BLaER1 (cell line): ENCODE data around the gene STMP1.

Source experiments
- H3K27ac ChIP-seq: shearing (Covaris generic); formaldehyde crosslinking; 2 replicates; pipeline ENCODE4 v1.8.1; 2022
- H3K27me3 ChIP-seq: shearing (Covaris generic); formaldehyde crosslinking; 2 replicates; pipeline ENCODE4 v1.8.1; 2022
- H3K36me3 ChIP-seq: shearing (Covaris generic); formaldehyde crosslinking; 2 replicates; pipeline ENCODE4 v1.8.1; 2022
- H3K4me1 ChIP-seq: shearing (Covaris generic); formaldehyde crosslinking; 2 replicates; pipeline ENCODE4 v1.8.1; 2022
- H3K4me2 ChIP-seq: shearing (Covaris generic); formaldehyde crosslinking; 2 replicates; pipeline ENCODE4 v1.8.1; 2022
- H3K4me3 ChIP-seq: shearing (Covaris generic); formaldehyde crosslinking; 2 replicates; pipeline ENCODE4 v1.8.1; 2022
- H3K9ac ChIP-seq: shearing (Covaris generic); formaldehyde crosslinking; 2 replicates; pipeline ENCODE4 v1.8.1; 2022
- H3K9me3 ChIP-seq: shearing (Covaris generic); formaldehyde crosslinking; 2 replicates; pipeline ENCODE4 v1.8.1; 2022
- H4K20me1 ChIP-seq: shearing (Covaris generic); formaldehyde crosslinking; 2 replicates; pipeline ENCODE4 v1.8.1; 2022
- Cebpa-rat ChIP-seq: shearing (Covaris generic); IDR thresholded peaks from 2 replicates; pipeline ENCODE4 v1.8.1; 2022

STMP1 gene

DNA sequence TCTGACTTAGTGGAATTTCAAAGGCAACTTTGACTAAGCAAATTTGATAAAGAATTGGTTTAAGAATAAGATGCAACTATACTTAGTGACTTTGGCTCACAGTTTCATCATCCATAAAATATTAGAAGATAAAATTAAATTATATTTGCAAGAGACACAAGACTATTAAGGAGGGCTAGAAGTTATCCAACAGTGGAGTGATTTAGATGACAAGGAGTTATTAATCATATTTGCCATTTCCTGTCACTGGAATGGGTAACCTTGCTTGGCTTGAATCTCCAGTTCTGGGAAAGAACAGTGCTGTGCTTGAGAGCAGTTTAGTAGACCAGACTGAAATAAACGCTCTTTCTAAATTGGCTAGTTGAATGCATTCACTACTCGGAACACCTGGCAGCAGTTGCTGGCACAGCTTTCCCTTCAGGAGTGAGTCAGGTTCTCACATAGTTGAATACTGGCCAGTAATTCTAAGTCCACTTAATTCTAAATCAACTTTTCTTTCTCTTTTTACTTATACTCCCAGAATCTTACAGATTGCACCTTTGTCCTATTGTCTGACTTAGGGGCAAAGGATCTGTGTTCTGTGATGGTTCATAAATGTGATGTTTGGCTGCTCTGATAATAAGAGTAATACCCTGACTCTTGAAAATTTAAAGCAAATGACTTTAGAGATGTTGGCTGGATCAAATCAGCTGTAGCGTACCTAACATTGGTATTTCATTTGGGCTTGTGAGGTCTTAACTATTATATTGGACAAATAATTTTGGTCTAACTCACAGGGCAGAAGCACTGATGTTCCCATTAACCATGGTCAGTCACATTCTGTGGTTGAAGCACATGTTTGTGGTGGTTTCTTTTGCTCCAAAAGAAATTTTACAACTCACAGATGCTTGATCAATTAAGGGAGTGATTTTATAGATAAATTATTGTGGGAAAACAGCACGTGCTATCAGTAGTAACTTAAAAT, 16.6 kb downstream of the STMP1 start:
- Histone ChIP-seq H3K4me2 (no peak overlapping the region), H3K4me3 (no peak overlapping the region), H3K36me3 (peaks cover 58% of the 10 kb centered on the region), H4K20me1 (no peaks in the 10 kb centered on the region; the same call in 1 of the 2 replicates), H3K27me3 (no peaks in the 10 kb centered on the region), H3K9me3 (no peaks in the 10 kb centered on the region), H3K27ac (no peak overlapping the region), H3K4me1 (no peaks in the 10 kb centered on the region), H3K9ac (no peak overlapping the region)
- TF ChIP-seq Cebpa-rat: no peak

DNA sequence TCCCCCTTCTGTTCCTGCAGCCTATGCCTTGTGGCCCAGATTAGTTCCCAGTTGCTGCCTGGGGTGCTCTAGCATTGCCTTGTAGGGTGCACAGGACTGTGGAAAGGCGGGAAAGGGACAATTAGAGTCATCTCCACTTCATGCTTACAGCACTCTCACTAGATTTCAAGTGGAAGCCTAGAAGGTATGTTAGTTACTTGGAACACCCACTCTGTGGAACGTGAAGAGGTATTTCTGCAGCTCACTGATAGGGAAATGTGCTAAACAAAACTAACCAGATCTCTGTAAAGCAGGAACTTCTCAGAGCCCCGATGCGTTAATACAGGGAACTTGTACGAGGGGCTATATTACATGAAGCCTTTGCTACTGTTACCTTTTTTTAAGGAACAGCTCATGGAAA, 19.4 kb downstream of the STMP1 start:
- no peaks in the 10 kb centered on the region for H3K27me3 ChIP-seq
- peaks cover 40% of the 10 kb centered on the region for H3K36me3 ChIP-seq
- no peak overlapping the region for H3K4me2 ChIP-seq
- peaks cover 6% of the 10 kb centered on the region; the same call in 1 of the 2 replicates for H4K20me1 ChIP-seq
- no peak overlapping the region for H3K27ac ChIP-seq
- no peak overlapping the region for H3K4me3 ChIP-seq
- no peak overlapping the region for H3K9ac ChIP-seq
- no peak for TF ChIP-seq Cebpa-rat
- H3K9me3 ChIP-seq: no peaks in the 10 kb centered on the region
- no peaks in the 10 kb centered on the region for H3K4me1 ChIP-seq

DNA sequence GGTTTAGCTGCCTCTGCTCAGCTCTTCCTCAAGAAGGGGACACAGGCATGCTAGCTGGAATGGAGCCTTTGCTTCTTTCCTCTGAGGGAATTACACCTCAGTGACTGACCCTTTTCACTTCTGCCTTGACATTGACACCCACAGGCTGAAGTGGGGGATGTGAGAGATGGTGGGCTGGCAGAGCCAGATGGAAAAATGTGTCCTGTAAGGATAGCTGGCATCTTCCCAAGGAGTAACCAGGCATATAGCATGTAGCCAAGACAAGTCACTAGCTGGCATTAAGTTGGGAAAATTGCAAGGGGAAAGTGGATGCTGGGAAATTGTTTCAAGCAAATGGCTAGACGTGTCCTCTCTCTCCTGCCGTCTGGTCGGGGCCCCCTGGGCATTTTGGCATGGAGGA, 19.9 kb downstream of the STMP1 start:
- no peak overlapping the region for H3K9ac ChIP-seq
- no peak overlapping the region for H3K4me3 ChIP-seq
- no peaks in the 10 kb centered on the region for H3K27me3 ChIP-seq
- H3K9me3 ChIP-seq: no peaks in the 10 kb centered on the region
- no peak overlapping the region for H3K27ac ChIP-seq
- peaks cover 36% of the 10 kb centered on the region for H3K36me3 ChIP-seq
- no peak for TF ChIP-seq Cebpa-rat
- peaks cover 6% of the 10 kb centered on the region; the same call in 1 of the 2 replicates for H4K20me1 ChIP-seq
- no peaks in the 10 kb centered on the region for H3K4me1 ChIP-seq
- H3K4me2 ChIP-seq: no peak overlapping the region

- no peak overlapping the region for H3K9ac ChIP-seq
- peaks cover 6% of the 10 kb centered on the region; the same call in 1 of the 2 replicates for H4K20me1 ChIP-seq
- H3K4me2 ChIP-seq: no peak overlapping the region
- peaks cover 26% of the 10 kb centered on the region for H3K36me3 ChIP-seq
- H3K4me1 ChIP-seq: no peaks in the 10 kb centered on the region
- TF ChIP-seq Cebpa-rat: no peak
- H3K4me3 ChIP-seq: no peak overlapping the region
- no peaks in the 10 kb centered on the region for H3K27me3 ChIP-seq
- no peak overlapping the region for H3K27ac ChIP-seq
- H3K9me3 ChIP-seq: no peaks in the 10 kb centered on the region
These were observed 21.3 kb downstream of the STMP1 start for GRCh38 chr7:135683609-135684008.

GRCh38 chr7:135684136-135684535, 21.8 kb downstream of the STMP1 start:
- TF ChIP-seq Cebpa-rat: no peak
- H3K4me3 ChIP-seq: no peak overlapping the region
- no peak overlapping the region for H3K4me2 ChIP-seq
- H3K9ac ChIP-seq: no peak overlapping the region
- H3K9me3 ChIP-seq: no peaks in the 10 kb centered on the region
- no peak overlapping the region for H3K27ac ChIP-seq
- peaks cover 28% of the 10 kb centered on the region for H3K36me3 ChIP-seq
- peaks cover 6% of the 10 kb centered on the region; the same call in 1 of the 2 replicates for H4K20me1 ChIP-seq
- no peaks in the 10 kb centered on the region for H3K27me3 ChIP-seq
- H3K4me1 ChIP-seq: no peaks in the 10 kb centered on the region

DNA sequence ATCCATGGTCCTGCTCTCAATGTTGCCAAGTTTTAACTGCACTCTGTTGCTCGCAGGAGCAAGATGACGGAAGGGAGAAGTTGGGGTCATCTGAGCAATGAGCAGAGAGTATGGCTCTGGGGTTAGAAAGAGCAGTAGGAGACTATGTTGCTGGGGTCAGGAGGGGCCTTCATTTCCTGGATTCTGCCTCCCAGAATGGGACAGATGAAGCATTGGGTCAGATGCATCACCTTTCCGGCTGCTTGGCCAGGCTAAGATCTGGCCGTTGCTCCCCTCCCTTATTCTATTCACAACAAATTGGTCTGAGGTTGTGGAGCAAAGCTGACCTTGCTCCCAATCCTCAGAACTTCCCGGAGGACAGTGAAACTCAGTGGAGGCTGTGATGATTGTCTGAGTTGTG, 22.4 kb downstream of the STMP1 start:
- no peaks in the 10 kb centered on the region for H3K9me3 ChIP-seq
- no peak overlapping the region for H3K4me2 ChIP-seq
- H3K9ac ChIP-seq: no peak overlapping the region
- H3K4me3 ChIP-seq: no peak overlapping the region
- H3K27me3 ChIP-seq: no peaks in the 10 kb centered on the region
- peaks cover 27% of the 10 kb centered on the region for H3K36me3 ChIP-seq
- peaks cover 6% of the 10 kb centered on the region; the same call in 1 of the 2 replicates for H4K20me1 ChIP-seq
- no peak for TF ChIP-seq Cebpa-rat
- no peak overlapping the region for H3K27ac ChIP-seq
- H3K4me1 ChIP-seq: no peaks in the 10 kb centered on the region

GRCh38 chr7:135685306-135686084, 23.2 kb downstream of the STMP1 start:
- Histone ChIP-seq H3K4me3 (no peak overlapping the region), H3K27ac (no peak overlapping the region), H3K9me3 (no peaks in the 10 kb centered on the region), H3K4me1 (no peaks in the 10 kb centered on the region), H3K9ac (no peak overlapping the region), H3K36me3 (peaks cover 19% of the 10 kb centered on the region; the same call in 1 of the 2 replicates), H3K27me3 (no peaks in the 10 kb centered on the region), H4K20me1 (peaks cover 6% of the 10 kb centered on the region; the same call in 1 of the 2 replicates), H3K4me2 (no peak overlapping the region)
- no peak for TF ChIP-seq Cebpa-rat

- Histone ChIP-seq H4K20me1 (peaks cover 6% of the 10 kb centered on the region; the same call in 1 of the 2 replicates), H3K27me3 (no peaks in the 10 kb centered on the region), H3K4me2 (no peak overlapping the region), H3K4me3 (no peak overlapping the region), H3K9ac (no peak overlapping the region), H3K36me3 (0 out of 2 replicates have a peak, but pooled peaks cover 9% of the 10 kb centered on the region), H3K4me1 (no peaks in the 10 kb centered on the region), H3K9me3 (no peaks in the 10 kb centered on the region), H3K27ac (no peak overlapping the region)
- TF ChIP-seq Cebpa-rat: no peak
These were observed 25.2 kb downstream of the STMP1 start for GRCh38 chr7:135687466-135687865.

DNA sequence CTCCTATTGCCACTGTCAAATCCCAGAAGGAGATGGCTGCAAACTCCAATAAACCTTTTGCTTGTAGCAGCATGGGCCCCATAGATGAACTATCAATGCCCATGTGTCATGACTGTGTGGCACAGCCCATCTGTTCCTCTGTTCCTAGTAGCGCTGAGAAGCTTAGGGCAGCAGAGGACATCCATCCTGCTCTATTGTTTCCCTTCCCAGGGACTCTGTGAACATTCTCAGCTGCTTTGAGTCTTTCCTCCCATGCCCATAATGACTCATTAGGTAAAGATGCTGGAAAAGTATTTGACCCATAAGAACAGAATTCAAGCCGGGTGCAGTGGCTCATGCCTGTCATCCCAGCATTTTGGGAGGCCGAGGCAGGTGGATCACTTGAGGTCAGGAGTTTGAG, 28.3 kb downstream of the STMP1 start:
- Histone ChIP-seq H4K20me1 (no peaks in the 10 kb centered on the region), H3K4me2 (no peak overlapping the region), H3K27ac (no peak overlapping the region), H3K4me1 (no peaks in the 10 kb centered on the region), H3K9me3 (no peaks in the 10 kb centered on the region), H3K36me3 (0 out of 2 replicates have a peak, but pooled peaks cover 9% of the 10 kb centered on the region), H3K4me3 (no peak overlapping the region), H3K9ac (no peak overlapping the region), H3K27me3 (no peaks in the 10 kb centered on the region)
- TF ChIP-seq Cebpa-rat: no peak
